SW480 (cell line): ENCODE data around the gene C21orf58.
"Not testable (repeated sequence)": the region's sequence is repeated elsewhere in the genome, so short reads cannot be mapped to it uniquely, and the experiment has no call there.

Experiments used
- DNase-seq: peaks from one replicate; pipeline ENCODE4 v3.0.0-alpha.2; 2016; ENCODE audit warnings: low spot score

Gene C21orf58

GRCh38 chr21:46324390-46325072, 861 bp upstream of the C21orf58 start:
- DNase-seq = peak; percentile 84

GRCh38 chr21:46323227-46323709, 402 bp downstream of the C21orf58 start:
- no peak for DNase-seq

DNA sequence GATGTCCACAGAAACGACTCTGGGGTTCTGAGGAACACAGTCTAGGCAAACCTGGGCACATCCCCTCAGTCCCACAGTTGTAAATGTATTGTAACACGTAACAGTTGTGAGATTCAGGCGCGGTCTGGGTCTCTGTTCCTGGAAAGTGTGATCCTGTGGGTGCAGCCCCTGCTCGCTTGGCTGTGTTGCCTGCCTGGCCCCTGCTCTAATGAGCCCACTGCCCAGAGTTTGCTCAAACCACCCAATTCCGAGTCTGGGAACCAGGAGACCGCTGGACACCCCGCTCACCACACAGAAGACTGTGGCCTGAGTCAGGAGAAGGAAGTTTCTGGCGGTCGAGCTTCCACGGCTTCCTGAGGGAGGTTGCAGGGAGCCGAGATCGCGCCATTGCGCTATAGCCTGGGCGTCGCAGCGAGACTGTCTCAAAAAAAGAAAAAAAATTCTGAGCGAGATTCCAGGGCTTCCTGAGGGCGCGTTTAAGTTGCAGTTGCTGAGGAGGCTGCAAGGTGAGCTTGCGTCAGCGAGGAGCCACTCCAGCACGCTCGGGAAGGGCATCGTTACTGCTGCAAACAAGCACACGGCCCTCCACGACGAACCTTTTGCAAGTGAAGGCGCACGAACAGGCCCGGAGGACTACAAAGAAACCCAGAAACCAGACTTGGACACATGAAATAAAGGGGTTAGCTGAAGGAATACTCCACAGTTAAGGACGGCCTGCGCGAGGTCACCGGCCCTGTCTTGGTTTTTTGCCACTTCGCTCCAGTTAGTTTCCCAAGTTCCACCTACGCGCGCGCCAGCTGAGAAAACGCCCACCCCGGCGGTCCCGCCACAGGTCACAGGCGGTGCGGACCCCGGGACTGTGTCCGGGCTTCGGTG, 1.1 kb downstream of the C21orf58 start:
- peak; percentile 36 for DNase-seq

DNA sequence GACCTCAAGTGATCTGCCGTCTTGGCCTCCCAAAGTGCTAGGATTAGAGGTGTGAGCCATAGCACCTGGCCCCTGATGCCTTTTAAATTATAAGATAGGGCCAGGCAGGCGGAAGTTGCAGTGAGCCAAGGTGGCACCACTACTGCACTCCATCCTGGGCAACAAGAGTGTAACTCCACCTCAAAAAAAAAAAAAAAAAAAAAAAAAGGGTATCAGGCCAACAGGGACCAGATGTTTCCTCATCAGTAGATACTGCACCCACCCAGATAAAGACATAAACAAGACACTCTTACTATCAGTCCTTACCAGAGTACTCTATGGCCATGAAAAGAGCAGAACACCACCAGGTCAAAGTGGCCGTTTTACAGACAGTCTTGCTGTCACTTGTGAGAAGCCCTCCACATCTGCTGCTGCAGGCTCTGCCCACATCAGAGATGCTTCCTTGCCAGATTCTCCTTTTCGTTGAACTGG, 3.3 kb downstream of the C21orf58 start:
- DNase-seq = no peak

- no peak for DNase-seq
These were observed 4.5 kb downstream of the C21orf58 start for GRCh38 chr21:46319186-46319585.

DNA sequence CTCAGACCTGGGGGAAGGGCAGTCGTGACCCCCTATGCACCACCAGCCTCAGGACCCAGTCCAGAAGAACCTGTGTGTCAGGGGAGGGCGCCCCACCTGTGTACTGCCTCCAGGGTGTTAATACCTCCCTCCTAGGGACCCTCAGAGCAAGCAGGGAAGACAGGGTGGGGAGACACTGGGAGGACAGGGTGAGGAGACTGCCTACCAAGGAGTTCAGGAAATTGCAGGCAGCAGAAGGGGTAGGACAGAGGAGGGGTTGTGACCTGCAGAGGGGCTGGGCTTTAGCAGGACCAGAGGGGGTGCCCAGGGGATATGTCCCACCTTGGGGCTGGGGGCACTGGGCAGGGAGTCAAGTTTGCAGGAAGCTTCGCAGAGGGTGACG, 5.2 kb downstream of the C21orf58 start:
- DNase-seq = no peak

- no peak for DNase-seq
These were observed 5.8 kb downstream of the C21orf58 start for GRCh38 chr21:46317710-46318463.

GRCh38 chr21:46316708-46317324, 6.9 kb downstream of the C21orf58 start:
- no peak for DNase-seq

DNA sequence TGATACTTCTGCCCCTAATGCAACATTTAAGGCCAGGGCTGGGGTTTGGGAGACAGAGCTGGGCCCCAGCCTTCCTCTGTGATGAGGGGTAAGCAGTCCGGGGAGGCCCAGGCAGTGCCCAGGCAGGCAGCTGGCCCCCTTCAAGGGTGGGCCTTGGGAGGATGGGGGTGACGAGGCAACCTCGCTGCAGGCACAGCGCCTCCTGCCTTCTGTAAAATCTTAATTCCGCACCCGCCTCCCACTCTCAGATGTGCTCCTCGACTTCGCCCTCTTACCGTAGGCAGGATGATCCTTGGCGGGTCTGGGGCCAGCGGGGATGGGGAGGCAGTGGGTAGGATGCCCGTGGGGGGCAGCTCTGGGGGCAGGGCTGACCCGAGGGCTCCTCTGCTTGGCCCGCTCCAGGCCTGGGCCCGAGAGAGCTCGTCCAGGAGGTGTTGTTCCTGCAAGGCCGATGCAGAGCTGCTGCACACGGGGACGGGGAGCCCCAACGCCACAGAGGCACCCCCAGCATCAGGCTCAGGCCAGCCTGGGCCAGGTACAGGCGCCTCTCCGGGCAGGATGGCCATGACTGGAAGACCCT, 9.1 kb downstream of the C21orf58 start:
- no peak for DNase-seq

GRCh38 chr21:46312949-46313348, 10.7 kb downstream of the C21orf58 start:
- no peak for DNase-seq

- DNase-seq = no peak
These were observed 12.1 kb downstream of the C21orf58 start for GRCh38 chr21:46311568-46311967.

DNA sequence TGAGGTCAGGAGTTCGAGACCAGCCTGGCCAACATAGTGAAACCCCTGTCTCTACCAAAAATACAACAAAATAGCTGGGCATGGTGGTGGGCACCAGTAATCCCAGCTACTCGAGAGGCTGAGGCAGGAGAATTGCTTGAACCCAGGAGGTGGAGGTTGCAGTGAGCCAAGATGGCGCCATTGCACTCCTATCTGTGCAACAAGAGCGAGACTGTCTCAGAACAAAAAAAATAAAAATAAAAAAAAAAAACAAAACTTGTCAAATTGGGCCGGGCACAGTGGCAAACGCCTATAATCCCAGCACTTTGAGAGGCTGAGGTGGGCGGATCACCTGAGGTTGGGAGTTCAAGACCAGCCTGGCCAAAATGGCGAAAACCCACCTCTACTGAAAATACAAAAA, 13.4 kb downstream of the C21orf58 start:
- not testable (repeated sequence) for DNase-seq

GRCh38 chr21:46308431-46308830, 15.2 kb downstream of the C21orf58 start:
- DNase-seq = no peak

DNA sequence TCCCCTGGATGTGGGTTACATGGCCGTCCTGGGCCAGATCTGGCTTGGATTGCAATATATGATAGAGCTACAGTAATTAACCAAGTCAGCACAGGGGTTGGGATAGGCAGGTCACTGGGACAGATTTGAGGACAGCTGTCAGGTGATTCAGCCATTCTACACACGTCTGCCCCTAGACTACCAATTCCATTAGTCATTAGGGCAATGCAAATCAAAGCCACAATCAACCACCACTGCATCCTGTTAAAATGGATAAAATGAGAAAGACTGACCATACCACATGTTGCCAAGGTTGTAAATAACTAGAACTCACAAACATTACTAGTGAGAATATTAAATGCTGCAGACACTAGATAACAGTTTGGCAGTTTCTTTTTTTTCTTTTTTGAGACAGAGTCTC, 16.0 kb downstream of the C21orf58 start:
- peak; percentile 48 for DNase-seq

DNA sequence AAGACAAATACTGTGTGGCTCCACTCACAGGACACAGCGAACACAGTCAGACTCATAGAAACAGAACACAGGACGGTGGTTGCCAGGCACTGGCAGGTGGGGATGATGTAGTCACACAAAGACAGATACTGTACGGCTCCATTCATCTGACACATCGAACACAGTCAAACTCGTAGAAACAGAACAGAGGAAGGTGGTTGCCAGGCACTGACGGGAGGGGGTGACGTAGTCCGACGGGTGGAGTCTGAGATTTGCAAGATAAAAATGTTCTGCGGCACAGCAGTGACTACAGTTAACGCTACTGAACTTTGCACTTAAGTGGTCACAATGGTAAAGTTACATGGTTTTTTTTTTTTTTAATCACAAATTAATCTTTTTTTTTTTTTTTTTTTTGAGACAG, 18.7 kb downstream of the C21orf58 start:
- DNase-seq = no peak

- DNase-seq = no peak
These were observed 19.2 kb downstream of the C21orf58 start for GRCh38 chr21:46304437-46304836.

GRCh38 chr21:46301759-46302158, 21.9 kb downstream of the C21orf58 start:
- no peak for DNase-seq

DNA sequence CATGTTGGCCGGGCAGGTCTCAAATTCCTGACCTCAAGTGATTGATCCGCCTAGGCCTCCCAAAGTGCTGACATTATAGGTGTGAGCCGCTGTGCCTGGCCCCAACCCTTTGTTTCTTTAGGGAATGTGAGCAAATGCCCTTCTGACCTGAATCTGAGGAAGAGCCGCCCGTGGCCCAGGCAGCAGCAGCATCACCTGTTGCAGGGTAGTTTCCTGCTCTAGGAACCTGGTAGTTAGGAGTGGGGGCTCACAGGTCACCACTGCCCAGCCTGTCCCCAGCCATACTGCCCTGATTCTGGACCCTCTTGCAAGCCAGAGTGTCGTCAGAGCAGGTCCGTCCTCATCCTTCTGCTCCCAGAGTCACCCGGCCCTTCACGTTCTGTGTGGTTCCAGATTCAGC, 24.5 kb downstream of the C21orf58 start:
- DNase-seq = no peak

DNA sequence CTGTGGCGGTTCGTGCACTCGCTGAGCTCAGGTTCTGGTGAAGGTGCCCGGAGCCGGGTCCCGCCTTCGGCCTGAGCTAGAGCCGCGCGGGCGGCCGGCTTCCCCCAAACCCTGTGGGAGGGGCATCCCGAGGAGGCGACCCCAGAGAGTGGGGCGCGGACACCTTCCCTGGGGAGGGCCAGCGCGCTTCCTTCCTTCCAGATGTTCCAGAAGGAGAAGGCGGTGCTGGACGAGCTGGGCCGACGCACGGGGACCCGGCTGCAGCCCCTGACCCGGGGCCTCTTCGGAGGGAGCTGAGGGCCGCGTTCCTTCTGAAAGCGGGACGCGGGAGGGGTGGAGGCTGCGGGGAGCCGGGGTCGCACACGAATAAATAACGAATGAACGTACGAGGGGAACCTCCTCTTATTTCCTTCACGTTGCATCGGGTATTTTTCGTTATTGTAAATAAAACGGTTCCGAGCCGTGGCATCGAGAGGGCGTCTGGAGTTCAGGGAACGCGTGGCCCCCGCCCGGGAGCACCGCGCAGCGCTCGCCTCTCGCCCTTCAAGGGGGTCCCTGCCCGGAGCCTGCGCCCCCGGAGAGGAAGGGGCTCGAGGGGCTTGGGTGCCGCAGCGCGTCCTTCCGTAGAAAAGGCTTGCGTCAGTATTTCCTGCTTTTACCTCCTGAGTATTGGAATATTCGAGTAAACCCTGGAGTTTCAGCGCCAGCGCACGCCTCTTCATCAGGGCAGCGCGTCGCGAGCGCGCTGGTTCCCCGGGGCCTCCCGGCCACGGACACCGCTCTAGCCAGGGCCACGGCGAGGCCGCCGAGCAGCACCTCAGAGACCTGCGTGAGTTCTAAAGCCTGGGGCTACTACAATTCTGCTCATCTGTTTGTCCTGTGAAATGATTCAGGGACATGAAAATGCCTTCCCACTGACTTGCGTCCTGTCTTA, 26.1 kb downstream of the C21orf58 start:
- no peak for DNase-seq

GRCh38 chr21:46295996-46296752, 27.5 kb downstream of the C21orf58 start:
- peak; percentile 57 for DNase-seq
